Measurements from ENCODE around the gene EXOC4.

Gene EXOC4

DNA sequence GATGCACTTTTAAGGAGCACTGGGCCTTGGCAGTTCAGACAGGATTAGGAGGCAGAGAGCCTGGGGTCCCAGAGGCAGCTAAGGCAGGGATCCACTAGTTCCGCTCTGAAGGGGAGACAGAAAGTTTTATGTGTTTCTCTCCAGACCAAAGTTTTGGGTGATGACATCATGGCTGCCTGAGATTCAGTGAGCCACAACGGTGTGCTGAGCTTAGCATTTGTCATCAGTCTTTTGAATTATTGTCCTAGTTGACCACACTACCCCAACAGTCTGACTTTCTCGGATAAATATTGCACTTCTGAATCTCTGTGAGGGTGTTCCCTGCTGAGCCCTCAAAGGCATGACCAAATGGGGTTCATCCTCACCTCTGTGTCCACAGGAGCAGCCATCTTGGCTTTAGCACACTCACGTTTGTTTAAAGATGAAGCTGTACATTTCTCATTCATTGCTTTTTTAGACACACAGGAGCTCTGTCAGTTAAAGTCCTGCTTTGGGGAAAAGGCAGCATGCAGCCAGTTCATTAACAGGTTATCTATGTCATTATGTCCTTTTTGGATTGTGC is 576.5 kb downstream of the EXOC4 start:
- H3K4me3 ChIP-seq (ENCODE audit: low read depth, low read length): no peak overlapping the region
- TF ChIP-seq, protein P1, sequence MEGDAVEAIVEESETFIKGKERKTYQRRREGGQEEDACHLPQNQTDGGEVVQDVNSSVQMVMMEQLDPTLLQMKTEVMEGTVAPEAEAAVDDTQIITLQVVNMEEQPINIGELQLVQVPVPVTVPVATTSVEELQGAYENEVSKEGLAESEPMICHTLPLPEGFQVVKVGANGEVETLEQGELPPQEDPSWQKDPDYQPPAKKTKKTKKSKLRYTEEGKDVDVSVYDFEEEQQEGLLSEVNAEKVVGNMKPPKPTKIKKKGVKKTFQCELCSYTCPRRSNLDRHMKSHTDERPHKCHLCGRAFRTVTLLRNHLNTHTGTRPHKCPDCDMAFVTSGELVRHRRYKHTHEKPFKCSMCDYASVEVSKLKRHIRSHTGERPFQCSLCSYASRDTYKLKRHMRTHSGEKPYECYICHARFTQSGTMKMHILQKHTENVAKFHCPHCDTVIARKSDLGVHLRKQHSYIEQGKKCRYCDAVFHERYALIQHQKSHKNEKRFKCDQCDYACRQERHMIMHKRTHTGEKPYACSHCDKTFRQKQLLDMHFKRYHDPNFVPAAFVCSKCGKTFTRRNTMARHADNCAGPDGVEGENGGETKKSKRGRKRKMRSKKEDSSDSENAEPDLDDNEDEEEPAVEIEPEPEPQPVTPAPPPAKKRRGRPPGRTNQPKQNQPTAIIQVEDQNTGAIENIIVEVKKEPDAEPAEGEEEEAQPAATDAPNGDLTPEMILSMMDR (IDR thresholded peaks at IDR 0.05; ENCODE audit: low read depth, low read length, missing control alignments): no peak
- DNase-seq (ENCODE audit: low read depth): no peak

DNA sequence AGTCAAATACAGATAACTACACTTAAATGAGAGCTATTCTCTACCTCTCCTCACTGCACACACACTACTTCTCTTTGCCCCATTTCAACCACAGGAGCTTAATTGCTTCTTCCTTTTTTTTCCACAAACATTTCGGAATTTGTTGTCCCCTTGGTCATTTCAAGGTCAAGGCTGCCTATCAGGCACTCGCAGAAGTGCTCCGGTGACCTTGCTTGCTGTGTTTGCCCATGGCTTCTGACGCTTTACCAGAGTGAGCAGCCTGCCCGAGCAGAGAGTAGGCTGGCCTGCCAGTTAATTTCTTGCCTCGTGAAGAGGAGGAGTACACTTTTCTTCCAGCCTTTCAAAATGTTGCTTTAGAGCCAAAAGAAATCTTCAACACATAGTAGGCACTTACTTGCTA is 577.2 kb downstream of the EXOC4 start:
- TF ChIP-seq, protein P1 (IDR thresholded peaks at IDR 0.05; ENCODE audit: low read depth, low read length, missing control alignments): no peak
- DNase-seq (ENCODE audit: low read depth): no peak
- H3K4me3 ChIP-seq (ENCODE audit: low read depth, low read length): no peak overlapping the region

DNA sequence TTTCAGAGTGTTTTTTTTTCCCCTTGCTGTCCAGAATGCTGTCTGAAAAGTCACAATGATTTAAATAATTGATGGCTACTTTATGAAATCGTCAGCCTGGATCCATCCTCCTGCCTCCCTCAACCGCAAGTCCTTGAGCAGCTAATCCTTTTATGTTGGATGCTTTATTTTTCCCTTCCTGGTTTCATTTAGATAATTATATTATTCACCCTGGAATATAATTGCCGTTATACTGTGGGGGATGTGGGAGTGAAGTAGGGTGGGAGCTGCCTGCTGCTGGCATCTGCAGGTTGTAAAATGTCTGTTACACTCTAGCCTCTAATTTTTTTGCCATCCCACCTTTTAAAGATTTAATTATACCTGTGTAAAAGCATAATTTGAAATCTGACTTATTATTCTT is 583.8 kb downstream of the EXOC4 start:
- H3K4me3 ChIP-seq (ENCODE audit: low read depth, low read length): no peak overlapping the region
- DNase-seq (ENCODE audit: low read depth): no peak
- TF ChIP-seq, protein P1 (IDR thresholded peaks at IDR 0.05; ENCODE audit: low read depth, low read length, missing control alignments): no peak

DNA sequence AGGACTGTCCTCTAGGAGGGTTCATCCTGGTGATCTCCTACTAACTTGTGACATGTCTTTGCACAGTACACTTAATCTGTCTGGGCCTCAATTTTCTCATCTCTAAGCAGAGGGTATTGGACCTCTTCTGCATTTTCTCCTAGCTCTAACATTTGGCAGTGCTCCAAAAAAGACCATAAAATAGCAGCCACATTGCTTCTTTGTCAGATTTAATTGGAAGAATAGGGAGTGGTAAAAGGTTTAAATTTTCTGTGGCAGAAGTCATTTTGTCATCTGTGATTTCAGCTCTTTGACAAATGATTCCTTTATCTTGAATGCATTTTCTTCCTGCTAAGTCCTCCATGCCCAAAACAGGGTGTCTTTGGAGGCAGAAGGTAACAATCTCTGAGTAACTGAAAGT is 584.3 kb downstream of the EXOC4 start:
- no peak overlapping the region for H3K4me3 ChIP-seq (ENCODE audit: low read depth, low read length)
- DNase-seq (ENCODE audit: low read depth): no peak
- TF ChIP-seq, protein P1 (IDR thresholded peaks at IDR 0.05; ENCODE audit: low read depth, low read length, missing control alignments): no peak

DNA sequence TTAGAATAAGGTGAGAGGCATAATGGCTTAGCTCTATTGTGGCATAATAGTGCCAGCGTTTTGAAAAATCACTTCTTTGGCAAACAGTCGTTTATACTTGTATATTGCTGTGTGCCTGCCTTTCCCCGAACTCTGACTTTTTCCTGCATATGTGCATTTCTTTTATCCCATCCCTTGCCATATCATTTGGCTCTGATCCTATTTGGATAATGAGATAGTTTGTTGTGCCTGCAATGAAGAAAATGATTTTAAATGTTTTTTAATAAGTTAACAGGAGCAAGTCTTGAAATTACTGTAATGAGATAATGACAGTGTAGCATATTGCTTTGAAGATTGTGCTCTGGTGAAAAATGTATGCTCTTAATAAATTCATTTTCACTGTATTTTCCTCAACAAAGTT is 586.2 kb downstream of the EXOC4 start:
- H3K4me3 ChIP-seq (ENCODE audit: low read depth, low read length): no peak overlapping the region
- DNase-seq (ENCODE audit: low read depth): no peak
- TF ChIP-seq, protein P1 (IDR thresholded peaks at IDR 0.05; ENCODE audit: low read depth, low read length, missing control alignments): no peak

DNA sequence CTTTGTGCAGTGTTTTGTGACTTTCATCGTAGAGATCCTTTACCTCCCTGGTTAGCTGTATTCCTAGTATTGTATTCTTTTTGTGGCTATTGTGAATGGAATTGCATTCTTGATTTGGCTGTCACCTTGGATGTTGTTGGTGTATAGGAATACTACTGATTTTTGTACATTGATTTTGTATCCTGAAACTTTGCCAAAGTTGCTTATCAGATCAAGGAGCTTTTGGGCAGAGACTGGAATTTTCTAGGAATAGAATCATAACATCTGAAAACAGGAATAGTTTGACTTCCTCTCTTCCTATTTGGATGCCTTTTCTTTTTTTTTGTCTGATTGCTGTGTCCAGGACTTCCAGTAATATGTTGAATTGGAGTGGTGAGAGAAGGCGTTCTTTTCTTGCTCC is 590.5 kb downstream of the EXOC4 start:
- TF ChIP-seq, protein P1 (IDR thresholded peaks at IDR 0.05; ENCODE audit: low read depth, low read length, missing control alignments): no peak
- no peak for DNase-seq (ENCODE audit: low read depth)
- H3K4me3 ChIP-seq (ENCODE audit: low read depth, low read length): no peak overlapping the region

DNA sequence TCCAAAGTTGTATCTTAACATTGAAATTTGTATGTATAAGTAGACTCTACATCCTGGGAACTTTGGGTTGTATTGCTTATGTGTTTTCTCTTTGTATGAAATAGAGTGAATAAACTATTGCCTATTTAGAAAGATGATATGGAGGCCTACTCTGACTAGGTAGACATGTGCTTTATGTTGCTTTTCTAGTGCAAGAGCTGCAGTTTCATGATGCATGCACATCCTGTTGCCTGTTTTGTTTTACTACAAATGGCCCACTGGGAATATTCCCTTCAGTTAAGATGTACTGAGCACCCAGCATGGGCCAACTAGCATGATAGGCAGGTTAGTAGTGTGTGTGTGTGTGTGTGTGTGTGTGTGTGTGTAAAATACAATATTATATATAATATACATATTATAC is 592.1 kb downstream of the EXOC4 start:
- TF ChIP-seq, protein P1 (IDR thresholded peaks at IDR 0.05; ENCODE audit: low read depth, low read length, missing control alignments): no peak
- no peak for DNase-seq (ENCODE audit: low read depth)
- H3K4me3 ChIP-seq (ENCODE audit: low read depth, low read length): no peak overlapping the region

Measured in GM12864 (cell line).